GM12892 (cell line): ENCODE data around the gene STOX2.

Experiments used
- POLR2A ChIP-seq: IDR thresholded peaks from 2 replicates; pipeline ENCODE4 v1.6.1; 2011; ENCODE audit warnings: low read depth, low read length, control low read depth
- POLR2AphosphoS5 ChIP-seq: IDR thresholded peaks from 2 replicates; pipeline ENCODE4 v1.6.1; 2011; ENCODE audit warnings: low read depth, low read length, control low read depth

- TF ChIP-seq POLR2A (no peak), POLR2AphosphoS5 (no peak)
These were observed 159.8 kb downstream of the STOX2 start for GRCh38 chr4:184064877-184065276.
